Measurements from ENCODE around the gene UTP15.

UTP15 gene

GRCh38 chr5:73565139-73565968, at the start of gene UTP15, which contains the start of gene ANKRA2:
UTP15 (plus strand) TSS chr5:73565743; CDS start chr5:73567345, 1,602 bp downstream.
ANKRA2 (minus strand) TSS chr5:73565639; CDS start chr5:73562881, 2,758 bp downstream.
- peak; percentile 99 for DNase-seq (ENCODE audit: low read depth)

- DNase-seq (ENCODE audit: low read depth): peak; percentile 56
These were observed 45.8 kb upstream of the UTP15 start for GRCh38 chr5:73519531-73520283.

GRCh38 chr5:73522989-73523388, 42.6 kb upstream of the UTP15 start:
- no peak for DNase-seq (ENCODE audit: low read depth)

- DNase-seq (ENCODE audit: low read depth): no peak
These were observed 41.7 kb upstream of the UTP15 start for GRCh38 chr5:73523861-73524260.

GRCh38 chr5:73525606-73526203, 39.8 kb upstream of the UTP15 start:
- DNase-seq (ENCODE audit: low read depth): no peak

GRCh38 chr5:73528248-73528647, 37.3 kb upstream of the UTP15 start:
- no peak for DNase-seq (ENCODE audit: low read depth)

- no peak for DNase-seq (ENCODE audit: low read depth)
These were observed 36.5 kb upstream of the UTP15 start for GRCh38 chr5:73529081-73529480.

- DNase-seq (ENCODE audit: low read depth): no peak
These were observed 34.2 kb upstream of the UTP15 start for GRCh38 chr5:73531356-73531755.

- no peak for DNase-seq (ENCODE audit: low read depth)
These were observed 33.3 kb upstream of the UTP15 start for GRCh38 chr5:73532195-73532594.

- DNase-seq (ENCODE audit: low read depth): no peak
These were observed 31.4 kb upstream of the UTP15 start for GRCh38 chr5:73534011-73534644.

GRCh38 chr5:73534971-73535370, 30.6 kb upstream of the UTP15 start:
- no peak for DNase-seq (ENCODE audit: low read depth)

- DNase-seq (ENCODE audit: low read depth): no peak
These were observed 25.8 kb upstream of the UTP15 start for GRCh38 chr5:73539730-73540129.

GRCh38 chr5:73540192-73540591, 25.4 kb upstream of the UTP15 start:
- DNase-seq (ENCODE audit: low read depth): no peak

GRCh38 chr5:73542020-73542419, 23.5 kb upstream of the UTP15 start:
- no peak for DNase-seq (ENCODE audit: low read depth)

GRCh38 chr5:73544429-73545402, 20.8 kb upstream of the UTP15 start:
- no peak for DNase-seq (ENCODE audit: low read depth)

GRCh38 chr5:73545403-73545779, 20.2 kb upstream of the UTP15 start:
- DNase-seq (ENCODE audit: low read depth): no peak

GRCh38 chr5:73550016-73550415, 15.5 kb upstream of the UTP15 start:
- DNase-seq (ENCODE audit: low read depth): no peak

- no peak for DNase-seq (ENCODE audit: low read depth)
These were observed 12.9 kb upstream of the UTP15 start for GRCh38 chr5:73552642-73553041.

- DNase-seq (ENCODE audit: low read depth): no peak
These were observed 6.6 kb upstream of the UTP15 start for GRCh38 chr5:73558950-73559349.

GRCh38 chr5:73564018-73564417, 1.5 kb upstream of the UTP15 start:
- no peak for DNase-seq (ENCODE audit: low read depth)

GRCh38 chr5:73564675-73565074, 868 bp upstream of the UTP15 start:
- no peak for DNase-seq (ENCODE audit: low read depth)

Measured in stimulated activated CD8-positive, alpha-beta memory T cell treated with anti-CD3 and anti-CD28 coated beads, Interleukin-12 subunit alpha, Interleukin-12 subunit beta, amount 100 ng/mL, for 1 hour (primary cell).